HepG2 (cell line): ENCODE results near the gene PYGO2. TPM values are rescaled to one million over a fixed set of nuclear protein-coding genes. Genes with fewer than 3 reads are reported as not detected.
A peak's percentile ranks its signal among the peaks of the same experiment; 100 is the strongest.

Source experiments
- ADNP ChIP-seq: sonication (generic); formaldehyde crosslinking; IDR thresholded peaks from 2 replicates; pipeline ENCODE4 v1.4.0; 2020; ENCODE audit warnings: missing genetic modification reagents
- BRCA1 ChIP-seq: sonication (generic); formaldehyde crosslinking; IDR thresholded peaks from 2 replicates; pipeline ENCODE4 v1.4.0; 2020; ENCODE audit warnings: missing genetic modification reagents
- CBX5 ChIP-seq: sonication (generic); formaldehyde crosslinking; IDR thresholded peaks from 2 replicates; pipeline ENCODE4 v1.4.0; 2020; ENCODE audit warnings: missing genetic modification reagents, borderline replicate concordance
- HES4 ChIP-seq: sonication (generic); formaldehyde crosslinking; IDR thresholded peaks from 2 replicates; pipeline ENCODE4 v1.9.0; 2021; ENCODE audit warnings: mild to moderate bottlenecking, missing genetic modification reagents, borderline replicate concordance
- HMG20A ChIP-seq: IDR thresholded peaks from 2 replicates; pipeline ENCODE4 v1.6.1; 2016; ENCODE audit warnings: borderline replicate concordance
- NFIB ChIP-seq: sonication (generic); formaldehyde crosslinking; IDR thresholded peaks from 2 replicates; pipeline ENCODE4 v1.9.0; 2021; ENCODE audit warnings: missing genetic modification reagents, mild to moderate bottlenecking, borderline replicate concordance
- PAF1 ChIP-seq: IDR thresholded peaks from 2 replicates; pipeline ENCODE4 v1.6.1; 2016; ENCODE audit warnings: missing genetic modification reagents, missing compliant biosample characterization
- PHB2 ChIP-seq: fragments of 450-650 bp; IDR thresholded peaks from 2 replicates; pipeline ENCODE4 v1.6.1; 2018; ENCODE audit not compliant: partially characterized antibody
- REXO4 ChIP-seq: sonication (generic); formaldehyde crosslinking; IDR thresholded peaks from 2 replicates; pipeline ENCODE4 v1.8.0; 2022; ENCODE audit warnings: missing genetic modification reagents, mild to moderate bottlenecking, borderline replicate concordance
- ZBTB26 ChIP-seq: IDR thresholded peaks from 2 replicates; pipeline ENCODE4 v1.6.1; 2016; ENCODE audit warnings: missing compliant biosample characterization, missing genetic modification reagents, borderline replicate concordance
- ZBTB40 ChIP-seq, 2 experiments: fragments of 450-650 bp in 1 of 2; sonication (generic) in 1 of 2; formaldehyde crosslinking in 1 of 2; IDR thresholded peaks; 2 replicates each; pipeline versions ENCODE4 v1.6.1 to v1.8.0; 2016 to 2022; ENCODE audit warnings: antibody characterized with exemption in 1 of 2, mild to moderate bottlenecking in 1 of 2, missing genetic modification reagents in 1 of 2
- ZNF207 ChIP-seq: fragments of 450-650 bp; IDR thresholded peaks from 2 replicates; pipeline ENCODE4 v1.6.1; 2016; ENCODE audit warnings: antibody characterized with exemption, borderline replicate concordance
- ZNF264 ChIP-seq: sonication (generic); formaldehyde crosslinking; IDR thresholded peaks from 2 replicates; pipeline ENCODE4 v1.4.0; 2020; ENCODE audit warnings: missing genetic modification reagents
- ZNF703 ChIP-seq: sonication (generic); formaldehyde crosslinking; IDR thresholded peaks from 2 replicates; pipeline ENCODE4 v1.5.1; 2020; ENCODE audit warnings: missing genetic modification reagents, mild to moderate bottlenecking, moderate library complexity, borderline replicate concordance
- ZNF724P ChIP-seq: sonication (generic); formaldehyde crosslinking; IDR thresholded peaks from 2 replicates; pipeline ENCODE4 v1.8.0; 2022; ENCODE audit warnings: missing genetic modification reagents, borderline replicate concordance
- ZNF772 ChIP-seq: sonication (generic); formaldehyde crosslinking; IDR thresholded peaks from 2 replicates; pipeline ENCODE4 v1.5.0; 2020; ENCODE audit warnings: mild to moderate bottlenecking, missing genetic modification reagents
- ZNF891 ChIP-seq: sonication (generic); formaldehyde crosslinking; IDR thresholded peaks from 2 replicates; pipeline ENCODE4 v1.5.0; 2020; ENCODE audit warnings: mild to moderate bottlenecking, missing genetic modification reagents
- polyA plus RNA-seq, 8 experiments: library from polyadenylated mRNA; depleted of rRNA in 3 of 8; stranded (reverse) in 7 of 8; unstranded in 1 of 8; fragments of >200 nt; fragmentation: Illumina TruSeq in 4 of 8; extraction: Trizol in 4 of 8; gene quantifications; 2 replicates each; pipeline versions ENCODE4 v1.2.1 to v1.2.3, GENCODE V29; 2011 to 2016; ENCODE audit warnings: low read depth in 4 of 8, missing spikeins in 1 of 8, mixed read lengths in 1 of 8; ENCODE audit not compliant: insufficient read depth in 1 of 8
- total RNA-seq, 5 experiments: library from RNA; depleted of rRNA; stranded (reverse); fragments of >200 nt; fragmentation: Illumina TruSeq; extraction: Trizol; gene quantifications; 2 replicates each; pipeline ENCODE4 v1.2.3, GENCODE V29; 2016; ENCODE audit warnings: low read depth in 1 of 5
- TF ChIP-seq, protein P1 (sequence below): IDR thresholded peaks from 2 replicates; pipeline ENCODE4 v1.6.1; 2016; ENCODE audit warnings: missing biosample characterization, missing genetic modification reagents, low read depth

Gene PYGO2
- total and polyA plus RNA-seq, 2 of the 13 experiments (the other 11 are each of a cell fraction or from before 2014, with no cell fraction given): 20.3 to 21.8 TPM

DNA sequence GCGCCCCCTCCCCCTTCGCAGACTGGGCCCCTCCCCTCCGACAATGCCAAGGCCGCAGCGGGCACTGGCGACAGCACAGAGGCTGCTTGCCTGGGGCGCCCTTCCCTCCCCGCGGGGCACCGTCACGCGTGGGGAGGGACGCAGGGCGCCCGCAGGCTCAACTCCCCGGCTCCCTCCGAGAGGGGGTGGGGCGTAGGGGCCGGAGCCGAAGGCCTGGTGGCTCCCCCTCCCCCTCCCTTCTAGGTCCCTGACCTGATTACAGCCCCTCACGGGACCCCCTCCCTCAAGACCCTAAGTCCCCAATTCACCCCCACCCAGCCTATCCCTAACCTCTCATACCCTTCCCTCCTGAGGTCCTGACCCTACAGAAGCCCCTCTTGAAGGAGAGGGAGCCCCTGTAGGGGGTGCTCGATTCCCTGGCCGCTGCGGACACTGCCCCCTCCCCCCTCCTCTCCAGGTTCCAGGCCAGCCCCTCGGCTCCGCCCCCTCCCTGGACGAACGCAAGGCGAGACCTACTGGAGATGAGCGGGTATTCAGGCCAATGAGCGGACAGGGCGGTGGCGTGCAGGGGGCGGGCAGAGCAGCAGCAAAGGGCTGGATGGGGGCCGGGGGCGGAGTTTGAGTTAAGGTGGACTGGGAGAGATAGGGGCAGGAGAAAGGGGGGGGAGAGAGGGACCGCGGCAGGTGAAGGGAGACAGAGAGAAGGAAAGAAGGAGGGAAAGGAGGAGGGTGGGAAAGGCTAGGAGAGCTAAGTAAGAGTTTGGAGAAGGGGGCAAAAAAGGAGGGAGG lies 40.3 kb upstream of the PYGO2 start (continued):
- TF ChIP-seq ZNF724P (CRISPR knock-in tag) (no peak), ADNP (no peak), PHB2 (no peak), PAF1 (CRISPR knock-in tag) (no peak), ZBTB26 (CRISPR knock-in tag) (0 out of 2 replicates have a peak, but pooled peaks have one; percentile 1), REXO4 (no peak), ZNF891 (no peak), ZNF703 (CRISPR knock-in tag) (no peak), BRCA1 (CRISPR knock-in tag) (no peak), ZBTB40 (IDR thresholded peaks at IDR 0.05) (no peak), ZBTB40 (CRISPR knock-in tag; IDR thresholded peaks at IDR 0.05) (no peak), HMG20A (CRISPR knock-in tag) (no peak), ZNF772 (CRISPR knock-in tag) (no peak; the same call in 1 of the 2 replicates), NFIB (CRISPR knock-in tag) (no peak), HES4 (0 out of 2 replicates have a peak, but pooled peaks have one; percentile 29), ZNF207 (no peak), CBX5 (CRISPR knock-in tag) (no peak), ZNF264 (CRISPR knock-in tag) (no peak)
- TF ChIP-seq, protein P1, sequence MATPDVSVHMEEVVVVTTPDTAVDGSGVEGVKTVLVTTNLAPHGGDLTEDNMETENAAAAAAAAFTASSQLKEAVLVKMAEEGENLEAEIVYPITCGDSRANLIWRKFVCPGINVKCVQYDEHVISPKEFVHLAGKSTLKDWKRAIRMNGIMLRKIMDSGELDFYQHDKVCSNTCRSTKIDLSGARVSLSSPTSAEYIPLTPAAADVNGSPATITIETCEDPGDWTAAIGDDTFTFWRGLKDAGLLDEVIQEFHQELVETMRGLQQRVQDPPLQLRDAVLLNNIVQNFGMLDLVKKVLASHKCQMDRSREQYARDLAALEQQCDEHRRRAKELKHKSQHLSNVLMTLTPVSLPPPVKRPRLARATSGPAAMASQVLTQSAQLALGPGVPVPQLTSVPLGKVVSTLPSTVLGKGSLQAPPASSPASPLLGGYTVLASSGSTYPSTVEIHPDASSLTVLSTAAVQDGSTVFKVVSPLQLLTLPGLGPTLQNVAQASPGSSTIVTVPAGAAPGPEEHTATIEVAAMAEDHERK (CRISPR knock-in tag): no peak
